K562 (cell line): ENCODE data around the gene PRPF8.

Source experiments
- HMG20B ChIP-seq: fragments of 250-450 bp; sonication (Bioruptor Pico); IDR thresholded peaks from 2 replicates; pipeline ENCODE4 v1.5.0; 2021; ENCODE audit warnings: mild to moderate bottlenecking
- KLF6 ChIP-seq: fragments of 250-450 bp; sonication (Bioruptor Pico); IDR thresholded peaks from 2 replicates; pipeline ENCODE4 v1.4.0; 2020; ENCODE audit warnings: mild to moderate bottlenecking, moderate library complexity, borderline replicate concordance
- MLX ChIP-seq, 2 experiments: fragments of 450-650 bp in 1 of 2; sonication (generic) in 1 of 2; formaldehyde crosslinking; conservative IDR thresholded peaks; 2 replicates each; pipeline versions ENCODE4 v1.4.0 to v1.8.1; 2020 to 2022; ENCODE audit warnings: mild to moderate bottlenecking in 1 of 2, missing genetic modification reagents in 1 of 2
- SP1 ChIP-seq: sonication (generic); formaldehyde crosslinking; IDR thresholded peaks from 2 replicates; pipeline ENCODE4 v1.8.1; 2022; ENCODE audit warnings: mild to moderate bottlenecking, missing genetic modification reagents
- ZNF445 ChIP-seq: fragments of 250-450 bp; sonication (Bioruptor Pico); IDR thresholded peaks from 2 replicates; pipeline ENCODE4 v1.4.0; 2020; ENCODE audit warnings: low read depth, mild to moderate bottlenecking, moderate library complexity

GRCh38 chr17:1673041-1673785, 11.5 kb downstream of the PRPF8 start:
- no peak for TF ChIP-seq SP1
- TF ChIP-seq ZNF445: no peak
- TF ChIP-seq KLF6 (CRISPR knock-in tag): no peak
- TF ChIP-seq HMG20B (CRISPR knock-in tag): no peak
- no peak for TF ChIP-seq MLX (CRISPR knock-in tag; conservative IDR thresholded peaks at IDR 0.05)
